HEK293 (cell line): ENCODE data around the gene NR3C1.

Experiments
- CTCF ChIP-seq: fragments of 450-650 bp; formaldehyde crosslinking; IDR thresholded peaks from 2 replicates; pipeline ENCODE4 v1.5.1; 2016; ENCODE audit warnings: missing biosample characterization, missing genetic modification characterization
- MEIS1 ChIP-seq: sonication (generic); formaldehyde crosslinking; IDR thresholded peaks from 2 replicates; pipeline ENCODE4 v1.8.1; 2022; ENCODE audit warnings: missing genetic modification reagents, mild to moderate bottlenecking, borderline replicate concordance
- ZNF239 ChIP-seq: fragments of 450-650 bp; formaldehyde crosslinking; IDR thresholded peaks from 2 replicates; pipeline ENCODE4 v1.5.1; 2016; ENCODE audit warnings: missing biosample characterization, missing genetic modification characterization
- ZNF449 ChIP-seq: fragments of 450-650 bp; formaldehyde crosslinking; IDR thresholded peaks from 2 replicates; pipeline ENCODE4 v1.5.1; 2017; ENCODE audit warnings: missing biosample characterization, mild to moderate bottlenecking, missing genetic modification characterization, moderate library complexity
- TF ChIP-seq, protein P1 (sequence below): fragments of 450-650 bp; formaldehyde crosslinking; IDR thresholded peaks from 2 replicates; pipeline ENCODE4 v1.5.1; 2016; ENCODE audit warnings: missing biosample characterization, missing genetic modification characterization

- TF ChIP-seq CTCF (tag by site-specific recombination) = no peak
- TF ChIP-seq MEIS1 = no peak
- TF ChIP-seq, protein P1, sequence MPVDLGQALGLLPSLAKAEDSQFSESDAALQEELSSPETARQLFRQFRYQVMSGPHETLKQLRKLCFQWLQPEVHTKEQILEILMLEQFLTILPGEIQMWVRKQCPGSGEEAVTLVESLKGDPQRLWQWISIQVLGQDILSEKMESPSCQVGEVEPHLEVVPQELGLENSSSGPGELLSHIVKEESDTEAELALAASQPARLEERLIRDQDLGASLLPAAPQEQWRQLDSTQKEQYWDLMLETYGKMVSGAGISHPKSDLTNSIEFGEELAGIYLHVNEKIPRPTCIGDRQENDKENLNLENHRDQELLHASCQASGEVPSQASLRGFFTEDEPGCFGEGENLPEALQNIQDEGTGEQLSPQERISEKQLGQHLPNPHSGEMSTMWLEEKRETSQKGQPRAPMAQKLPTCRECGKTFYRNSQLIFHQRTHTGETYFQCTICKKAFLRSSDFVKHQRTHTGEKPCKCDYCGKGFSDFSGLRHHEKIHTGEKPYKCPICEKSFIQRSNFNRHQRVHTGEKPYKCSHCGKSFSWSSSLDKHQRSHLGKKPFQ (tag by site-specific recombination) = no peak
- no peak for TF ChIP-seq ZNF239
- no peak for TF ChIP-seq ZNF449 (tag by site-specific recombination)
Observed at GRCh38 chr5:143427122-143427735, 23.7 kb upstream of the NR3C1 start.
